ENCODE measurements around the gene BCAS4.

Gene BCAS4

DNA sequence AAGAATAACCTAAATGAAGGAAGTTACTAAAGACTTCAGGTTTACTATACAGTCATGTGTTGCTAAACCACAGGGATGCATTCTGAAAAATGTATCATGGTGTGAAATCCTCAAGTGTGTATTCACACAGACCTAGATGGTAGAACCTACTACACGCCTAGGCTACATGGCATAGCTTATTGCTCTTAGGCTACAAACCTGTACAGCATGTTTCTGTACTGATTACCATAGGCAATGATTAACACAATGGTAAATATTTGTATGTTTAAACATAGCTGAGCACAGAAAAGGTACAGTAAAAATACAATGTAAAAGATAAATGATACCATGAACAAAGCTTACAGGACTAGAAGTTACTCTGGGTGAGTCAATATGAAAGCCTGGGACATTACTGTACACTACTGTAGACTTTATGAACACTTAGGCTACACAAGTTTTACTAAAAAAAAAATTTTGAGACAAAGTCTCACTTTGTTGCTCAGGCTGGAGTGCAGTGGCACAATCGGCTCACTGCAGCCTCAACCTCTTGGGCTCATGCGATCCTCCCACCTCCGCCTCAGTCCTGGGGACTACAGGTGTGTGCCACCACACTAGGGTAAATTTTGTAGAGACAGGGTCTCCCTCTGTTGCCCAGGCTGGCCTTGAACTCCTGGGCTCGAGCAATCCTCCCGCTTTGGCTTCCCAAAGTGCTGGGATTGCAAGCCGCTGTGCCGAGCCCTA is 100.4 kb downstream of the BCAS4 start:
- Histone ChIP-seq H3K36me3 (ENCODE audit: insufficient read depth, low read length) (peaks cover 84% of the 10 kb centered on the region), H2AFZ (ENCODE audit: low read depth, low read length) (no peak overlapping the region), H3K9me3 (ENCODE audit: low read length) (no peaks in the 10 kb centered on the region), H3K27me3 (ENCODE audit: insufficient read depth, low read length) (no peaks in the 10 kb centered on the region), H3K4me1 (ENCODE audit: insufficient read depth, low read length) (no peaks in the 10 kb centered on the region), H3K4me3 (ENCODE audit: low read length) (no peak overlapping the region)

DNA sequence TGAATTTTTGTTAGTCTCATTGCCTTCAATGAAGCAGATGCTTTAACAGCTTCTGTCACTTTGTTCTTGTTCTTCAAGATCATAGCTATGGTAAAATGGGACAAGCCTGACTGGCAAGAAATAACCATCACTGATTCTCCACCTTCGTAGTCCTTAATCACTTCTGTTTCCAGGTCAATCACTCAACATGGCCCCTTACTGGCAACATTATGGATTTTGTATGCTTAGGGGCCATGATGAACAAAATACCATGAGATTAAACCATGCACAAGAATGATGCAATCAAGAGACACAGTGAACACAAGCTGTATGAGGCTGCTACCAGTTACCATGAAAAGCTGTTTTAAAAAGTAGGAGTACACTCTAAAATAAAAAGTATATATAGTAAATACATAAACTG is 103.6 kb downstream of the BCAS4 start:
- peaks cover 84% of the 10 kb centered on the region for H3K36me3 ChIP-seq (ENCODE audit: insufficient read depth, low read length)
- no peak overlapping the region for H2AFZ ChIP-seq (ENCODE audit: low read depth, low read length)
- H3K9me3 ChIP-seq (ENCODE audit: low read length): no peaks in the 10 kb centered on the region
- no peak overlapping the region for H3K4me3 ChIP-seq (ENCODE audit: low read length)
- H3K27me3 ChIP-seq (ENCODE audit: insufficient read depth, low read length): no peaks in the 10 kb centered on the region
- no peaks in the 10 kb centered on the region for H3K4me1 ChIP-seq (ENCODE audit: insufficient read depth, low read length)

DNA sequence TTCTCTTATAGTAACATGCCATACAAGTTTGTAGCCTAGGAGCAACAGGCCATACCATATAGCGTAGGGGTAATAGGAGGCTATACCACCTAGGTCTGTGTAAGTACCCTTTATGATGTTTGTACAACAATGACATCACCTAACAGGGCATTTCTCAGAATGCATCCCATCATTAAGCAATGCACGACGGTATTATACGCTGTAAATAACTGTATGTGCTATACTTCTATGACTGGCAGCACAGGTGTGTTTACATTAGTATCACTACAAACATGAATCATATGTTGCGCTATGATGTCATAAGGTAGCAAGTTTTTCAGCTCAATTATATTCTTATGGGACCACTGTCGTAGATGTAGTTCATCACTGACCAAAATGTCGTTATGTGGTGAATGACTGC is 105.4 kb downstream of the BCAS4 start:
- Histone ChIP-seq H3K4me3 (ENCODE audit: low read length) (no peak overlapping the region), H2AFZ (ENCODE audit: low read depth, low read length) (no peak overlapping the region), H3K36me3 (ENCODE audit: insufficient read depth, low read length) (peaks cover 82% of the 10 kb centered on the region), H3K27me3 (ENCODE audit: insufficient read depth, low read length) (no peaks in the 10 kb centered on the region), H3K4me1 (ENCODE audit: insufficient read depth, low read length) (no peaks in the 10 kb centered on the region), H3K9me3 (ENCODE audit: low read length) (no peaks in the 10 kb centered on the region)

DNA sequence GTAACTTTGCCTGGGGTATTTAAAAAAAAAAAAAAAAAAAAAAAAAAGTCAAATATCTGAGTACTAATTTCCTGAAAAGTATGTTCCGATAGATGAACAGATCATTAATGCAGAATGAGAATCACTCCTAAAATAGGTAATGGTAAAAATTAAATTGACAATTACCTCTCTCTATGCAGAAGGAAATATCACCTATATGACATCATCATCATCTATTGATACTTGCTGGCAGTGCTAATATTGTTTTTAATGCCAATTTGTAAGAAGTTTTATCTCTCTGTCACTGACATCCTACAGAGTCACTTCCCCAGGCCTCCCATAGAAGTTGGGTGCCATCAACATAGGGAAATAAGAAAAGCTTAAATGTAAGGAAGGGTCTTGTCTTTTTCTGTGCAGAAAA is 106.4 kb downstream of the BCAS4 start:
- Histone ChIP-seq H3K4me1 (ENCODE audit: insufficient read depth, low read length) (no peaks in the 10 kb centered on the region), H2AFZ (ENCODE audit: low read depth, low read length) (no peak overlapping the region), H3K27me3 (ENCODE audit: insufficient read depth, low read length) (no peaks in the 10 kb centered on the region), H3K4me3 (ENCODE audit: low read length) (no peak overlapping the region), H3K9me3 (ENCODE audit: low read length) (no peaks in the 10 kb centered on the region), H3K36me3 (ENCODE audit: insufficient read depth, low read length) (peaks cover 85% of the 10 kb centered on the region)

DNA sequence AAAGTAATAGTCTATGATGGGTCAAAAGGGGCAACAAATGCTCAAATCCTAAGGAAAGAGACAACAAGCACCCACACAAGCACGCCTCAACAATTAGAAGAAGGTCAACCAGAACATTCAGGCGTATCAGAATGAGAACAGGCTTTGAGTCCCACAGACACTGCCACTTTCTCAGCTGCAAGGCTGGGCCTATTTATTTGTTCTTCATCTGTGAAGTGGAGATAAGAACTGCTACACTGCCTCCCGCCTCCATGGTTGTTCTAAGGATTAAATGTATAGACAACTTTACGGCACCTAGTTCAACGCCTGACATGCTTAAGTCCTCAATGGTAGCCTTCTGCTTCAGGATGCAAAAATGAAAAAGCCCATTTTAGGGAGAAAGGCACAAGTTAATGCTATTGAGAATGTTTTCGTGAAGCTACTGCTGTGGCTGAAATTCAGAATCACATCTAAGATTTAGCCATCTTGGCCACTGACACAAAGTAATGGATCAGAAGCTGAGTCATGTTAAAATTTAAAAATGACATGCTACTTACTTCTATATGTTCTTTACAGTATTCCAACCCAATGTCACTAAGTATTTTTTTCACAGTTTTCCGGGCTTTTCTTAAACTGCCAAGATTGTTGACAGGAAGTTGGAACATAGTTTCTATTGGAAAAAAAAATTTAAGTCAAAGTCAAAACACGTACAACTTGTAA is 108.6 kb downstream of the BCAS4 start:
- Histone ChIP-seq H3K4me3 (ENCODE audit: low read length) (no peak overlapping the region), H3K4me1 (ENCODE audit: insufficient read depth, low read length) (no peaks in the 10 kb centered on the region), H3K9me3 (ENCODE audit: low read length) (no peaks in the 10 kb centered on the region), H3K36me3 (ENCODE audit: insufficient read depth, low read length) (peaks cover 78% of the 10 kb centered on the region), H3K27me3 (ENCODE audit: insufficient read depth, low read length) (no peaks in the 10 kb centered on the region), H2AFZ (ENCODE audit: low read depth, low read length) (no peak overlapping the region)

DNA sequence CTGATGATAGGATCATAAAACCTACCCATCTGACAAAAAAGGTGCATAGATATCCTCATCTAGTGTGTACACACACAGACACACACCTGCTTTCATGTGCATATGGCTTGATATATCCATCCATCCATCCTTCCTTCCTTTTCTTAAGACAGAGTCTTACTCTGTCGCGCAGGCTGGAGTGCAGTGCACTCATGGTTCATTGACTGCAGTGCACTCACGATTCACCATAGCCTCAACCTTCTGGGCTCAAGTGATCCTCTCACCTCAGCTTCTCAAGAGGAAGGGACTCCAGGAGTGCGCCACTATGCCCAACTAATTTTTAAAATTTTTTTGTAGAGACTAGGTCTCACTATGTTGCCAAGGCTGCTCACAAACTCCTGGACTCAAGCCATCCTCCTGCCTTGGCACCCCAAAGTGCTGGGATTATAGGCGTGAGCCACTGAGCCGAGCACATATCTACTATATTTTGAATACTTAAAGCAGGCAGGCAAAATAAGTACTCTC is 109.3 kb downstream of the BCAS4 start:
- H3K4me3 ChIP-seq (ENCODE audit: low read length): no peak overlapping the region
- H3K27me3 ChIP-seq (ENCODE audit: insufficient read depth, low read length): no peaks in the 10 kb centered on the region
- H3K9me3 ChIP-seq (ENCODE audit: low read length): no peaks in the 10 kb centered on the region
- H3K36me3 ChIP-seq (ENCODE audit: insufficient read depth, low read length): peaks cover 73% of the 10 kb centered on the region
- H2AFZ ChIP-seq (ENCODE audit: low read depth, low read length): no peak overlapping the region
- no peaks in the 10 kb centered on the region for H3K4me1 ChIP-seq (ENCODE audit: insufficient read depth, low read length)

DNA sequence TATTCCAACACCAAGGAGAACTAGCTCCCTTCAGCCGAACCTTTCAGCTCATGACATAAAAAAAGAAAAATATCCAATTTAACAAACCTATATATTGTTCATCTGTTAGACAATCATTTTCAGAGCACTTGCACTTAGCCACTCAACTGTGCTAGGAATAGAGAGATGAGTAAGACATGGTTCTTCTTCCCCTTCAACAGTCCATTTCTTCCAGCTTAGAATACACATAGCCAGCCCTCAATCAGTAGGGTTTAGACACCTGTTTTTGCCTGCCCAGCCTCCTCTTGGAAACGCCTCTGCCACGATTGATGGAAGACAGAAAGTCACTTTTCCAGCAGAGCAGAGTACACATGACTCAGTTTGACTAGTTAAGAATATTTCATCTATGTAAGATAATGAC is 114.6 kb downstream of the BCAS4 start:
- peaks cover 51% of the 10 kb centered on the region for H3K36me3 ChIP-seq (ENCODE audit: insufficient read depth, low read length)
- H3K4me3 ChIP-seq (ENCODE audit: low read length): no peak overlapping the region
- H3K27me3 ChIP-seq (ENCODE audit: insufficient read depth, low read length): no peaks in the 10 kb centered on the region
- H2AFZ ChIP-seq (ENCODE audit: low read depth, low read length): no peak overlapping the region
- H3K4me1 ChIP-seq (ENCODE audit: insufficient read depth, low read length): no peaks in the 10 kb centered on the region
- H3K9me3 ChIP-seq (ENCODE audit: low read length): no peaks in the 10 kb centered on the region

DNA sequence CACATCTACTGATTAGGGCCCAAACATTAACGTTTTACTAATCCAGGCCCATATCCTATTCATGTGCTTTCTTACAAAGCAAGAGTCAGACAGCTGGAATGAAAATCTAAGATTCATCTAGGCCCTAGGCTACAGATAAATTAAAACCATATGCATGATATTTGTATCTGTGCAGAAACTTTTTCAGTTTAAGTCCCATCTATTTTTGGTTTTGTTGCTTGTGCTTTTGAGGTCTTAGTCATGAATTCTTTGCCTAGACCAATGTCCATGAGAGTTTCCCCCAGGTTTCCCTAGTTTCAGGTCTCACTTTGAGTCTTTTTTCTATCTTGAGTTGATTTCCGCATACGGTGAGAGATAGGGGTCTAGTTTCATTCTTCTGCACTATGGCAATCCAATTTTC is 116.2 kb downstream of the BCAS4 start:
- no peak overlapping the region for H3K4me3 ChIP-seq (ENCODE audit: low read length)
- H3K36me3 ChIP-seq (ENCODE audit: insufficient read depth, low read length): peaks cover 47% of the 10 kb centered on the region
- H2AFZ ChIP-seq (ENCODE audit: low read depth, low read length): no peak overlapping the region
- no peaks in the 10 kb centered on the region for H3K27me3 ChIP-seq (ENCODE audit: insufficient read depth, low read length)
- H3K9me3 ChIP-seq (ENCODE audit: low read length): no peaks in the 10 kb centered on the region
- H3K4me1 ChIP-seq (ENCODE audit: insufficient read depth, low read length): peaks cover under 1% of the 10 kb centered on the region

DNA sequence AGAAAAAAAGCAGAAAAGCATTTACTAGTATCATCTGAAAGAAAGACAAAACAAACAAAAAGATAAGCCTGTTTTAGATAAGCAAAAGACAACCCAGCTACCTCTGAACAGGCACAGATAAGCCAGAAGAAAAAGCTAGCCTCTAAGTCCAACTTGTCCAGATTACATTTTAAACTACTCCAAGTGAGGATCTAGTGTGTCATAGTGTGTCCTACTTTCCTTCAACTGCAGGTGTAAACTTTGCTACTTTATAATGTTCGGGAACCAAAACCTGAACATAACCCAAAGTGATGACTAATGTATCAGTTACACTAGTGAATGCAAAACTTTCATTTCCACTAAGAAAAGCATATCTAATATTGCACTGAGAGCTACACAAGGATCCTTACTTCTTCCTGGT is 116.9 kb downstream of the BCAS4 start:
- Histone ChIP-seq H3K4me1 (ENCODE audit: insufficient read depth, low read length) (peaks cover 6% of the 10 kb centered on the region), H3K36me3 (ENCODE audit: insufficient read depth, low read length) (peaks cover 48% of the 10 kb centered on the region), H2AFZ (ENCODE audit: low read depth, low read length) (no peak overlapping the region)

DNA sequence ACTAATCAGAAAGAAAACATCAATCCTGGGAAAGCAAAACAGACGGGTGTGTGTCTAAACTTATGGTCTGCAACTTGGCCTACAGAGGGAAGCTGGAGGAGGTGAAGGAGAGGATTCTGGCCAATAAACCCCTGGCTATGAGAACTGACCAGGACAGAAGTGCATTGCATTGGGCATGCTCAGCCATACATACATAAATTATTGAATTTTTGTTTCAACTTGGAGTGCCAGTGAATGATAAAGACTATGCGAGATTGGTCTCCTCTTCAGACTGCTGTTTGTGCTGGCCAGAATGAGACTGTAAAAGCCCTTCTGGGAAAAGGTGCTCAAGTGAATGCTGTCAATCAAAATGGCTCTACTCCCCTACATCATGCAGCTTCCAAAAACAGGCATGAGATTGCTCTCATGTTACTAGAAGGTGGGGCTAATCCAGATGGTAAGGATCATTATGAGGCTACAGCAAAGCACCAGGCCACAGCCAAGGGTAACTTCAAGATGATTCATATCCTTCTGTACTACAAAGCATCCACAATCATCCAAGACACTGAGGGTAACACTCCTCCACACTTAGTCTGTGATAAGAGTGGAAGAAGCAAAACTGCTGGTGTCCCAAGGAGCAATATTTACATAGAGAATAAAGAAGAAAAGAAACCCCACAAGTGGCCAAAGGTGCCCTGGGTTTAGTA is 119.0 kb downstream of the BCAS4 start:
- H3K36me3 ChIP-seq (ENCODE audit: insufficient read depth, low read length): peaks cover 48% of the 10 kb centered on the region
- H3K4me3 ChIP-seq (ENCODE audit: low read length): no peak overlapping the region
- no peak overlapping the region for H2AFZ ChIP-seq (ENCODE audit: low read depth, low read length)
- no peaks in the 10 kb centered on the region for H3K9me3 ChIP-seq (ENCODE audit: low read length)
- H3K4me1 ChIP-seq (ENCODE audit: insufficient read depth, low read length): peaks cover 10% of the 10 kb centered on the region
- H3K27me3 ChIP-seq (ENCODE audit: insufficient read depth, low read length): no peaks in the 10 kb centered on the region

More for the DNA sequence above, 116.9 kb downstream of the BCAS4 start:
- no peak overlapping the region for H3K4me3 ChIP-seq (ENCODE audit: low read length)
- no peaks in the 10 kb centered on the region for H3K9me3 ChIP-seq (ENCODE audit: low read length)
- H3K27me3 ChIP-seq (ENCODE audit: insufficient read depth, low read length): no peaks in the 10 kb centered on the region

DNA sequence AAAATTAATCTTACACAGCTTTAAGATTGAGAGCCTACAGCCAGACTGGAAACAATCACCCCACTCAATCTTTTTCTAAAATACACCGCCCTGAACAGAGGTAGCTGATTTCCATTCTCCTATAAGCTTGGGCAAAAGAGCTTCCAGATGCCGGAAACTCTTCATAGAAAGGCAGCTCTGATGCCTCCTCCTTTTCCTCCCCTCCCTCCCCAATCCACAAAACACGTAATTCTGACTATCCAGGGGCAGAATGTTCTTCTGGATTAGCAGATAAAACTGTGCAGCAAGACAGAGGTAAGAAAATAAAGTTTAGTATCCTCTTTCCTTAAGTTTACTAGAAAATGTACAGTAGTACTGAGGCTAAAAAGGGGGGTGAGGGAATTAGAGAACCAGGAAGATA is 120.6 kb downstream of the BCAS4 start:
- H2AFZ ChIP-seq (ENCODE audit: low read depth, low read length): no peak overlapping the region
- no peaks in the 10 kb centered on the region for H3K27me3 ChIP-seq (ENCODE audit: insufficient read depth, low read length)
- peaks cover 10% of the 10 kb centered on the region for H3K4me1 ChIP-seq (ENCODE audit: insufficient read depth, low read length)
- H3K36me3 ChIP-seq (ENCODE audit: insufficient read depth, low read length): peaks cover 52% of the 10 kb centered on the region
- H3K4me3 ChIP-seq (ENCODE audit: low read length): no peak overlapping the region
- H3K9me3 ChIP-seq (ENCODE audit: low read length): no peaks in the 10 kb centered on the region

DNA sequence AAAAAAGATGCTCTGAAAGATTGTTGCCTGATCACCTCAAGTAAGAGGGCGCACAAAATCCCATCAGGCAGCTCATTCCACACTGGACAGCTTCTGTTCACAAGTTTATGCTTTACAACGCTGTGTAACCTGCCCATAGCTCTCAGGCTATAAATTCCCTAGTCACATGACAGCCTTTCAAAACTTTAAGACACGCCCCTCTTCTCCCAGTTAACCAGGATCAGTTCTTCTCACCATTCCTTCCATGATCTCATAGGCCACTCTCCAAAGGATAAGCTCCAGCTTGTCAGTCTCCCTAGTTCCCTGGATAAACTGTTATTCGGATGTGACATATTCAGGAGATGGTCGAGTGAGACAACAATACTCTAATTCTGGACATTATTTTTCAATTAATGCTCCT is 121.4 kb downstream of the BCAS4 start:
- Histone ChIP-seq H3K36me3 (ENCODE audit: insufficient read depth, low read length) (peaks cover 49% of the 10 kb centered on the region), H3K4me1 (ENCODE audit: insufficient read depth, low read length) (peaks cover 10% of the 10 kb centered on the region), H3K9me3 (ENCODE audit: low read length) (no peaks in the 10 kb centered on the region), H2AFZ (ENCODE audit: low read depth, low read length) (no peak overlapping the region), H3K4me3 (ENCODE audit: low read length) (no peak overlapping the region), H3K27me3 (ENCODE audit: insufficient read depth, low read length) (no peaks in the 10 kb centered on the region)

DNA sequence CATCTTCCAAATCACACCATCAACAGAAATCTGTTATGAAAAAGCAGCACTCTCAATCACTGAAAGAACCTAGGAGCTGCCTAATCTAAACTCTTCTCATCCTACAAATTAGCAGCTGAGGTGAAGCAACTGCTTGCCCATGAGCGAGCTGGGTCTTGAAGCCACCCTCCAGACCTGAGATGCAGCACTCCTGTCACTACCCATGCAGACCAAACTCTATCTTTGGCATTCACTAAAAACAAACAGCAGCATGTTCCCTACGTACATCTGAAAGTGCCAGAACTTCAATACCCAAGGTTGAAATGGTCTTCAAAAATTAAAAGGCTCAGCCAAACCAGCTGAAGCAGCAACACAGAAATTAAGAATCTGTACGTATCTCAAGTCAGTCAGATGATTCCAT is 122.1 kb downstream of the BCAS4 start:
- Histone ChIP-seq H3K4me1 (ENCODE audit: insufficient read depth, low read length) (peaks cover 10% of the 10 kb centered on the region), H3K4me3 (ENCODE audit: low read length) (no peak overlapping the region), H3K27me3 (ENCODE audit: insufficient read depth, low read length) (no peaks in the 10 kb centered on the region), H3K9me3 (ENCODE audit: low read length) (no peaks in the 10 kb centered on the region), H3K36me3 (ENCODE audit: insufficient read depth, low read length) (peaks cover 48% of the 10 kb centered on the region), H2AFZ (ENCODE audit: low read depth, low read length) (no peak overlapping the region)
